GM12801 (cell line): Measurements from ENCODE around the gene IPO13.

ENCODE experiments used
- TF ChIP-seq, protein P1 (sequence below): IDR thresholded peaks from one replicate; pipeline ENCODE4 v1.5.1; 2011; ENCODE audit warnings: control low read depth; ENCODE audit not compliant: insufficient read length; ENCODE audit errors: extremely low read depth

Gene IPO13

DNA sequence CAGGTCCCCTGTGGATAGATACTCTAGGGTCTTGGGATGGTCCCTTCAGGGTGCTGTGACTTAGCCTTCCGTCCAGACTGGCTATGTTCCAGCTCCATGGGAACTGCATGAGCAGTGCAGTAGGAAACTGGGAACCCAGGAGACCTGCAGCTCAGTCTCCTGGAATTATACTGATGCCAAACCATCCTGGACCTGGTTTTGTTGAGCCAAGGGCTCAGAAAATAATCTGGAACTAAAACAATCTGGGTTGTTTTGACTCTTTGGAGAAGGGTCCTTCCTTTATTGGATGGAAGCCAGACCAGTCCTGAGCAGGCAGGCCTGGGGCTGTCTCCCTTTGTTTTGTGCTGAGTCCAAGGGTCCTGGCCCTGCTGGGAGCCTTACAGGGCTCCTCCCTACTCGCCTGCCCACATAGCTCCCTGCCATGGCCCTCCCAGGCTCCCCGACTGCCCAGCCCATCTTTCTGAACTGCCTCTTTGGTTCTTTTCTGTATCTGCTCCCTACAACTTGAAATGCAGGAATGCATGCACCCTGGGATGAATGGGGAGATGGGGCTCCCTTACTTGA is 1.2 kb downstream of the IPO13 start:
- TF ChIP-seq, protein P1, sequence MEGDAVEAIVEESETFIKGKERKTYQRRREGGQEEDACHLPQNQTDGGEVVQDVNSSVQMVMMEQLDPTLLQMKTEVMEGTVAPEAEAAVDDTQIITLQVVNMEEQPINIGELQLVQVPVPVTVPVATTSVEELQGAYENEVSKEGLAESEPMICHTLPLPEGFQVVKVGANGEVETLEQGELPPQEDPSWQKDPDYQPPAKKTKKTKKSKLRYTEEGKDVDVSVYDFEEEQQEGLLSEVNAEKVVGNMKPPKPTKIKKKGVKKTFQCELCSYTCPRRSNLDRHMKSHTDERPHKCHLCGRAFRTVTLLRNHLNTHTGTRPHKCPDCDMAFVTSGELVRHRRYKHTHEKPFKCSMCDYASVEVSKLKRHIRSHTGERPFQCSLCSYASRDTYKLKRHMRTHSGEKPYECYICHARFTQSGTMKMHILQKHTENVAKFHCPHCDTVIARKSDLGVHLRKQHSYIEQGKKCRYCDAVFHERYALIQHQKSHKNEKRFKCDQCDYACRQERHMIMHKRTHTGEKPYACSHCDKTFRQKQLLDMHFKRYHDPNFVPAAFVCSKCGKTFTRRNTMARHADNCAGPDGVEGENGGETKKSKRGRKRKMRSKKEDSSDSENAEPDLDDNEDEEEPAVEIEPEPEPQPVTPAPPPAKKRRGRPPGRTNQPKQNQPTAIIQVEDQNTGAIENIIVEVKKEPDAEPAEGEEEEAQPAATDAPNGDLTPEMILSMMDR: no peak

DNA sequence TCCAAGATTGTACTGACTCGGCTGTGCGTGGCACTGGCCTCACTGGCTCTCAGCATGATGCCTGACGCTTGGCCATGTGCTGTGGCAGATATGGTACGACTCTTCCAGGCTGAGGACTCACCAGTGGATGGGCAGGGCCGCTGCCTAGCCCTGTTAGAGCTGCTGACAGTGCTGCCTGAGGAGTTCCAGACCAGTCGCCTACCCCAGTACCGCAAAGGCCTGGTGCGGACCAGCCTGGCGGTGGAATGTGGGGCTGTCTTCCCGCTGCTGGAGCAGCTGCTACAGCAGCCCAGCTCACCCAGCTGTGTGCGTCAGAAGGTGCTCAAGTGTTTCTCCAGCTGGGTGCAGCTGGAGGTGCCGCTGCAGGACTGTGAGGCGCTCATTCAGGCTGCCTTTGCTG is 2.9 kb downstream of the IPO13 start:
- TF ChIP-seq, protein P1: no peak

DNA sequence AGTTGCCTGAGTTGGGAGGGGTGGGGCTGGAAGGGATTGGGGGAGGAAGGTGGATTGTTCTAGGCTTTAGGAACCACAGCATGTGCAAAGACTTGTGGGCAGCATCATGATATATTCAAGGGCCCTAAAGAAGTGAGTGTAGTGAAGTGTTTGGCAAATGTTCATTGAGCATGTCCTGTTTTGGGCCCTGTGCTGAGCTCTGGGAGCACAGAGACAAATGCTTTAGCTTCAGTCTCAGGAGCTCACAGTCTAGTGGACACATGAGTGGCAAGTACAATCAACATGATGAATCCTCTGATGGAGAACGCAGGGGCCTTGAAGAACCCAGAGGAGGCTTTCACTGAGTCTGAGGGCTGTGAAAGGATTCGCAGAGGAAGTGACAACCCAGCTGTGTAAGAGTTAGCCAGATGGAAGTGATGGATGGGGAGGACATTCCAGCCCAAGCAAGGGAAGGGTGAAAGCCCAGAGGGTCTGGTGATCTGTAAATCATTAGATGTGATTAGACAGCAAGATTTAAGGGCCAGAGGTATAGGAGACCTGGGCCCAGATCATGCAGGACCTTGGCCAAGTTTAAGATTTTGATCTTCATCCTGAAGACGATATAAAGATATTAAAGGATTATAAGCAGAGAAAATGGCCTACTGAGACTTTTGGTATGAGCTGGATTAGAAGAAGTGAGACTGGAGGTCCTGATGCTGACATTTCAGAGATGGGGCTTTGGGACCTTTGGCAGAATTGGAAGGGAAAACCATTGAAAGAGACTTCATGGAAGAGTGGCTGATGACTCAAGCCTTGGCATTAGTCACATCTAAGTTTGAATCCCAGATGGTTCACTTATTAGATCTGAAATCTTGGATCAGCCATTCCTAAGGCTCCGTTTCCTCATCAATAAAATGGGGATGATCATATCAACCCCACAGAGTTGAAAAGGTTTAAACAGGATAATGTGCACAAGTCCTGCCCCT is 4.6 kb downstream of the IPO13 start:
- TF ChIP-seq, protein P1: no peak

DNA sequence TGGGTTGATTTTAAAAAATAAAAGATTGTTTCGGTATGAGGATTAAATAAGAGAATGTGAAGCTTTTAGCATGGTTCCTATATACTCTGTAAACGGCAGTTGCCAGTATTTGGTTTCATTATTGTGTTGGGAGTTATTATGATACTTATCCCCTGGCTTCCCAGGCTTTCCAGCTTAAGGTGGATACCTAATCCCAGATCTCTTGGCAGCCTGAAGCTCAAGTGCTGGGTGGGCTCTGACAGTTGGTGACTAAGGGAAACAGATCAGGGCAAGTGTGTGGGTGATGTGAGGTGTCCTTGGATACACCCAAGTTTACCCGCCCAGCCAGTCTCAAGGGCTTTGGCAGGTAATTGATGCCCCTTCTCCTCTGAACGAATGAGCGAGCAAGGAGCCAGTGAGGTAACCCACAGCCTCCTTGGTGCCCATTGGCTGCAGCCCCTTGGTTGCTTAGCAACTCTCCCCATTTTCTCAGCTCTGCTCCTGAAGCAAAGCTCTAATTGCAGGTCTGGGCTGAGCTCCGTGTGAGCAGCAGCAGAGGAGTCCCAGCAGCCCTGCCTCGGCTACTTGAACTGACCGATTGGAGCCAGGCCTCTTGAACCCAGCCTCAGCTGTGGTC is 6.1 kb downstream of the IPO13 start:
- TF ChIP-seq, protein P1: no peak

DNA sequence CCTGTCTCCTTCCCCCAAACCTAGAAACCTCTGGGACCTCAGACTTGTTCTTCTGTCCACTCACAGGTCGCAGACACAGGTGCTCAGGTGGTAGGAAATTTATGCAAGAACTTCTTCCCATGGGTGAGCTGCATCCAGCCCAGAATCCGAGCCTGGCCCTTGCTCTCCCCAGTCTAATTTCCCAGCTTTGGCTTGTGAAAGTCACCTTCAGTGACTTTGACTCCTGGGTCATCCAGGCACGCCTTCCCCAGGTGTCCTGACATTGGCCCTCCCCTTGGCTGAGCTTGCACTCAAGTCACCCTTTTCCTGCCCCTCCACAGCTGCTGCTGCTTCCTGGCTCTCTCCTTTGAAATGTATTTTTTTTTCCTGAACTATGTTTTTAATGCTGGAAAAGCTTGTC is 6.6 kb downstream of the IPO13 start:
- TF ChIP-seq, protein P1: no peak

DNA sequence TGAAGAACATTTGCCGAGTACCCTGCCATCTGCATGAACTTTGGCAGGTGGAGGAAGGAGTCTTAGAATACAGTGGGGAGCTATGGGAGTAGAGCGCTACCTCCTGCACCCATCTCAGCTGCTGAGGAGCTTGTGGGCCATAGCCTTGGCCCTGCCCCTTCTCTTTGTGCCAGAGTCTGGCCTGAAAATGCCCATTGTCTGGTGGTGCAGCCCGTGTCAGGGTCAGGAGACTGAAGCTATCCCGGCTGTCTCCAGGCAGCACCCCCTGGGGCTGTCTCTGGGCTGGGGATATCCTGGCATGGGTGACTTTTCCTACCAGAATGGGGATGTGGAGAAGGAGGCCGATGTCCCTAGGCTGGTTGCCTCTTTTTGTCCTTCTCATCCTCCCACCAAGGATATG is 7.3 kb downstream of the IPO13 start:
- TF ChIP-seq, protein P1: no peak

DNA sequence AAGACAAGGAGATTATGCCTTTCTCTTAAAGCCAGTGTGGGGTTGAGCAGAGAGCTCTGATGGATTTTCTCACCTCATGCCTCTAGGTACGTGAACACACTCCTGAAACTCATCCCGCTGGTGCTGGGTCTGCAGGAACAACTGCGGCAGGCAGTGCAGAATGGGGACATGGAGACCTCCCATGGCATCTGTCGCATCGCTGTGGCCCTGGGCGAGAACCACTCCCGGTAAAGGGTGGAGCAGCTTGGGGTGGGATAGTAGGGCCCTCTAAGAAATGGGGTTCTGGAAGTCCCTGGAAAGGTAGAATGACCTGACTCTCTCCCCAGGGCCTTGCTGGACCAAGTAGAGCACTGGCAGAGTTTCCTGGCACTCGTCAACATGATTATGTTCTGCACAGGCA is 9.5 kb downstream of the IPO13 start:
- TF ChIP-seq, protein P1: no peak
